Measurements from ENCODE around the gene HSPA1A. TPM values are rescaled to one million over a fixed set of nuclear protein-coding genes. Genes with fewer than 3 reads are reported as not detected.

The HSPA1A gene
- total RNA-seq, 6 experiments from 2014 or later = 78.5 to 102 (median 84.7) TPM

GRCh38 chr6:31775633-31776484 is 39.5 kb upstream of the HSPA1A start:
- Mint-ChIP-seq H3K4me3 (no peak overlapping the region), H3K27ac (peak overlapping the region; percentile 29; the same call in 1 of the 2 replicates)
- no peak for DNase-seq

GRCh38 chr6:31776485-31776988 is 38.8 kb upstream of the HSPA1A start:
- Mint-ChIP-seq H3K27me3 (ENCODE audit: insufficient read depth) (no peaks in the 10 kb centered on the region; the same call in 1 of the 2 replicates), H3K9me3 (no peaks in the 10 kb centered on the region)

More at GRCh38 chr6:31775633-31776484, 39.5 kb upstream of the HSPA1A start:
- no peaks in the 10 kb centered on the region for H3K36me3 Mint-ChIP-seq (ENCODE audit: low read depth)
- no peaks in the 10 kb centered on the region for H3K9me3 Mint-ChIP-seq
- no peak for TF ChIP-seq CTCF (IDR thresholded peaks at IDR 0.05)
- H3K4me1 Mint-ChIP-seq (ENCODE audit: low read depth) = peaks cover 17% of the 10 kb centered on the region
- no peaks in the 10 kb centered on the region; the same call in 1 of the 2 replicates for H3K27me3 Mint-ChIP-seq (ENCODE audit: insufficient read depth)

GRCh38 chr6:31776989-31777666 is 38.2 kb upstream of the HSPA1A start, which contains the start of gene VWA7:
Gene VWA7 (minus strand): TSS chr6:31777328. CDS start chr6:31776779, 549 bp downstream.
- peaks cover 17% of the 10 kb centered on the region for H3K4me1 Mint-ChIP-seq (ENCODE audit: low read depth)
- H3K27ac Mint-ChIP-seq = peak within 1 kb of the TSS; percentile 73
- H3K4me3 Mint-ChIP-seq = no peak within 1 kb of the TSS; the same call in 1 of the 2 replicates
- H3K36me3 Mint-ChIP-seq (ENCODE audit: low read depth) = no peaks in the 10 kb centered on the region
- H3K9me3 Mint-ChIP-seq = no peaks in the 10 kb centered on the region
- TF ChIP-seq CTCF (IDR thresholded peaks at IDR 0.05) = peak; percentile 20; the same call in 1 of the 2 replicates
- DNase-seq = peak; percentile 53
- no peaks in the 10 kb centered on the region; the same call in 1 of the 2 replicates for H3K27me3 Mint-ChIP-seq (ENCODE audit: insufficient read depth)

More at GRCh38 chr6:31776485-31776988, 38.8 kb upstream of the HSPA1A start:
- TF ChIP-seq CTCF (IDR thresholded peaks at IDR 0.05) = no peak
- Mint-ChIP-seq H3K4me3 (no peak overlapping the region), H3K36me3 (ENCODE audit: low read depth) (no peaks in the 10 kb centered on the region), H3K27ac (peak overlapping the region; percentile 29; the same call in 1 of the 2 replicates), H3K4me1 (ENCODE audit: low read depth) (peaks cover 17% of the 10 kb centered on the region)
- no peak for DNase-seq

GRCh38 chr6:31777667-31778050 is 37.7 kb upstream of the HSPA1A start:
- peaks cover 17% of the 10 kb centered on the region for H3K4me1 Mint-ChIP-seq (ENCODE audit: low read depth)
- no peak overlapping the region for H3K4me3 Mint-ChIP-seq
- no peak for DNase-seq
- no peaks in the 10 kb centered on the region for H3K36me3 Mint-ChIP-seq (ENCODE audit: low read depth)
- no peaks in the 10 kb centered on the region for H3K9me3 Mint-ChIP-seq
- no peak for TF ChIP-seq CTCF (IDR thresholded peaks at IDR 0.05)
- H3K27me3 Mint-ChIP-seq (ENCODE audit: insufficient read depth) = no peaks in the 10 kb centered on the region; the same call in 1 of the 2 replicates
- peak overlapping the region; percentile 73 for H3K27ac Mint-ChIP-seq

GRCh38 chr6:31778193-31778592 is 37.1 kb upstream of the HSPA1A start:
- no peak overlapping the region for H3K4me3 Mint-ChIP-seq
- no peak for TF ChIP-seq CTCF (IDR thresholded peaks at IDR 0.05)
- no peaks in the 10 kb centered on the region; the same call in 1 of the 2 replicates for H3K27me3 Mint-ChIP-seq (ENCODE audit: insufficient read depth)
- H3K36me3 Mint-ChIP-seq (ENCODE audit: low read depth) = 0 out of 2 replicates have a peak, but pooled peaks cover 4% of the 10 kb centered on the region
- peak overlapping the region; percentile 29; the same call in 1 of the 2 replicates for H3K27ac Mint-ChIP-seq
- no peaks in the 10 kb centered on the region for H3K9me3 Mint-ChIP-seq
- peaks cover 17% of the 10 kb centered on the region for H3K4me1 Mint-ChIP-seq (ENCODE audit: low read depth)
- no peak for DNase-seq

Data from HFFc6 (cell line).